Colonic mucosa (tissue), 4 donors: ENCODE measurements around the gene CHTF18. TPM values are rescaled to one million over a fixed set of nuclear protein-coding genes. Genes with fewer than 3 reads are reported as not detected.

ENCODE experiments used
- DNase-seq: peaks from one replicate; pipeline ENCODE4 v3.0.0-alpha.2; 2020
- H3K27ac ChIP-seq: fragments of 200-600 bp; one replicate; pipeline ENCODE4 v1.8.0; 2021
- H3K27me3 ChIP-seq: fragments of 200-600 bp; one replicate; pipeline ENCODE4 v1.8.0; 2021
- H3K36me3 ChIP-seq: fragments of 200-600 bp; one replicate; pipeline ENCODE4 v1.8.0; 2021
- H3K4me1 ChIP-seq: fragments of 200-600 bp; one replicate; pipeline ENCODE4 v1.8.0; 2021; ENCODE audit warnings: mild to moderate bottlenecking
- H3K4me3 ChIP-seq: fragments of 200-600 bp; one replicate; pipeline ENCODE4 v1.8.0; 2021
- H3K9ac ChIP-seq, 2 donors: one replicate each; pipeline ENCODE4 v1.7.0; 2013; ENCODE audit warnings: control low read depth in 2 of 2, low read depth in 2 of 2, low read length in 2 of 2
- H3K9me3 ChIP-seq: fragments of 200-600 bp; one replicate; pipeline ENCODE4 v1.8.0; 2021
- intact Hi-C: fragments of 100-400 bp; cut with DNase I; formaldehyde crosslinking; loops from one replicate; pipeline ENCODE4 v1.14.1; 2022
- total RNA-seq, 2 donors: library from RNA; stranded (reverse); fragmentation: NEBNext Ultra II Directional in 1 of 2; extraction: Animal tissue kit (Norgen Biotek cat#: 25700) in 1 of 2; gene quantifications; one replicate each; pipeline ENCODE4 v1.2.1, GENCODE V29; 2021
- TF ChIP-seq, protein P1 (sequence below): fragments of 200-600 bp; IDR thresholded peaks from one replicate; pipeline ENCODE4 v1.8.0; 2022; ENCODE audit warnings: antibody characterized with exemption, mild to moderate bottlenecking
- donor health status: healthy.
- donor health status: DM: no; HTN: no; CAD: no.
- donor health status: DM: no; HTN: no; CAD: no.

CHTF18 gene
- total RNA-seq, 2 donors from 2014 or later, result 16.5 to 111 TPM

- no peak overlapping the region for H3K9ac ChIP-seq
- H3K4me1 ChIP-seq, result no peaks in the 10 kb centered on the region
- H3K27me3 ChIP-seq, result peaks cover 24% of the 10 kb centered on the region
- intact Hi-C loops, result no loop called here
- DNase-seq, result no peak
- no peak overlapping the region for H3K4me3 ChIP-seq
- no peaks in the 10 kb centered on the region for H3K9me3 ChIP-seq
- H3K27ac ChIP-seq, result no peak overlapping the region
- H3K36me3 ChIP-seq, result no peaks in the 10 kb centered on the region
- TF ChIP-seq, protein P1, sequence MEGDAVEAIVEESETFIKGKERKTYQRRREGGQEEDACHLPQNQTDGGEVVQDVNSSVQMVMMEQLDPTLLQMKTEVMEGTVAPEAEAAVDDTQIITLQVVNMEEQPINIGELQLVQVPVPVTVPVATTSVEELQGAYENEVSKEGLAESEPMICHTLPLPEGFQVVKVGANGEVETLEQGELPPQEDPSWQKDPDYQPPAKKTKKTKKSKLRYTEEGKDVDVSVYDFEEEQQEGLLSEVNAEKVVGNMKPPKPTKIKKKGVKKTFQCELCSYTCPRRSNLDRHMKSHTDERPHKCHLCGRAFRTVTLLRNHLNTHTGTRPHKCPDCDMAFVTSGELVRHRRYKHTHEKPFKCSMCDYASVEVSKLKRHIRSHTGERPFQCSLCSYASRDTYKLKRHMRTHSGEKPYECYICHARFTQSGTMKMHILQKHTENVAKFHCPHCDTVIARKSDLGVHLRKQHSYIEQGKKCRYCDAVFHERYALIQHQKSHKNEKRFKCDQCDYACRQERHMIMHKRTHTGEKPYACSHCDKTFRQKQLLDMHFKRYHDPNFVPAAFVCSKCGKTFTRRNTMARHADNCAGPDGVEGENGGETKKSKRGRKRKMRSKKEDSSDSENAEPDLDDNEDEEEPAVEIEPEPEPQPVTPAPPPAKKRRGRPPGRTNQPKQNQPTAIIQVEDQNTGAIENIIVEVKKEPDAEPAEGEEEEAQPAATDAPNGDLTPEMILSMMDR, result no peak
Observed at GRCh38 chr16:805474-805873, 17.1 kb downstream of the CHTF18 start.

- intact Hi-C loops, result no loop called here
- Histone ChIP-seq H3K9me3 (no peaks in the 10 kb centered on the region), H3K9ac (peak overlapping the region; percentile 44 to 95), H3K36me3 (no peaks in the 10 kb centered on the region), H3K4me1 (no peaks in the 10 kb centered on the region), H3K27me3 (peaks cover 11% of the 10 kb centered on the region), H3K27ac (peak overlapping the region; percentile 94), H3K4me3 (peak overlapping the region; percentile 97)
- peak; percentile 94 for DNase-seq
- TF ChIP-seq, protein P1, result no peak
Observed at GRCh38 chr16:807347-808084, 19.1 kb downstream of the CHTF18 start.

DNA sequence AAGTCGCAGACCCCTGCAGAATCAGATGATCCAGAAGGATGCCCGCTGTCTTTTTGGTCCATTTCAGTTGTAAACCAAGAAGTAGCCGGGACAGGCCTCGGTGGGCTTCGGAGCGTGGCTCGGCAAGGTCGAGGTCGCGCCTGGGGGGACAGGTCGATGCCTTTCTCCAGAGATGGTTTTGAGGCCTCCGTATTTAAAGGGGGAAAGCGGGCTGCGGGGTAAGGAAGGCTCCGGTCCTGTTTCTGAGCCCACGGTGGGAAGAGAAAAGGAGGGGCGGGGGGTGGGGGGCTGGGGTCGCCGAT, 19.6 kb downstream of the CHTF18 start:
- peak overlapping the region in 1 of 2 donors; percentile 78 for H3K9ac ChIP-seq
- H3K27ac ChIP-seq, result peak overlapping the region; percentile 94
- intact Hi-C loops, result no loop called here
- no peaks in the 10 kb centered on the region for H3K36me3 ChIP-seq
- TF ChIP-seq, protein P1, result no peak
- no peak for DNase-seq
- peak overlapping the region; percentile 97 for H3K4me3 ChIP-seq
- no peaks in the 10 kb centered on the region for H3K4me1 ChIP-seq
- no peaks in the 10 kb centered on the region for H3K9me3 ChIP-seq
- H3K27me3 ChIP-seq, result peaks cover 12% of the 10 kb centered on the region

GRCh38 chr16:813204-813915, 24.9 kb downstream of the CHTF18 start:
- peaks cover 28% of the 10 kb centered on the region for H3K27me3 ChIP-seq
- intact Hi-C loops, result no loop called here
- H3K4me1 ChIP-seq, result no peaks in the 10 kb centered on the region
- TF ChIP-seq, protein P1, result peak; percentile 51
- H3K36me3 ChIP-seq, result no peaks in the 10 kb centered on the region
- no peaks in the 10 kb centered on the region for H3K9me3 ChIP-seq
- H3K27ac ChIP-seq, result no peak overlapping the region
- no peak for DNase-seq
- H3K4me3 ChIP-seq, result no peak overlapping the region
- peak overlapping the region in 1 of 2 donors; percentile 12 for H3K9ac ChIP-seq

DNA sequence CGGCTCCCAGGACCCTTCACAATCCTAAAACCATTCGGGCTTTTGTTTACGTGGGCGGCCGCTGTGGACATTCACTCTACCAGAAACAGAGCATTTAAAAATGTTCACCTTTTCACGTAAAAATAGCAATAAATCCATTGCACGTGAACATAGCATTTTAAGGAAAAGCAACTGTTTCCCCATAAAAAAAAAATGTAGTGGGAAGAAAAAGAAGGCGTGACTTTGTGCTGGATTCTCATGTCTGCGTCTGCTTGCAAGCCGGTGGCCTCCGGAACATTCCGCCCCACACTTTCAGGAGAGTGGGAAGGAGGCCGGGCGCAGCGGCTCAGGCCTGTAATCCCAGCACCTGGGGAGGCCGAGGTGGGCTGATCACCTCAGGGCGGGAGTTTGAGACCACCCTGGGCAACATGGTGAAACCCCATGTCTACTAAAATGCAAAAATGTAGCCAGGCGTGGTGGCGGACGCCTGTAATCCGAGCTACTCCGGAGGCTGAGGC, 25.5 kb downstream of the CHTF18 start:
- Histone ChIP-seq H3K9ac (no peak overlapping the region), H3K4me3 (no peak overlapping the region), H3K27ac (no peak overlapping the region), H3K27me3 (peaks cover 28% of the 10 kb centered on the region), H3K4me1 (no peaks in the 10 kb centered on the region), H3K9me3 (no peaks in the 10 kb centered on the region), H3K36me3 (no peaks in the 10 kb centered on the region)
- TF ChIP-seq, protein P1, result no peak
- DNase-seq, result no peak
- intact Hi-C loops, result loop anchor here (2.0 kb wide), 1 partner anchor 241 kb away; no protein-coding TSS in a partner anchor
